NCI-H128 (cell line): Measurements from ENCODE around the gene TTC3.

Experiments used
- DNase-seq: peaks from one replicate; lab custom pipeline; 2025; ENCODE audit not compliant: unreplicated experiment; lab: John Stamatoyannopoulos, UW

Gene TTC3

DNA sequence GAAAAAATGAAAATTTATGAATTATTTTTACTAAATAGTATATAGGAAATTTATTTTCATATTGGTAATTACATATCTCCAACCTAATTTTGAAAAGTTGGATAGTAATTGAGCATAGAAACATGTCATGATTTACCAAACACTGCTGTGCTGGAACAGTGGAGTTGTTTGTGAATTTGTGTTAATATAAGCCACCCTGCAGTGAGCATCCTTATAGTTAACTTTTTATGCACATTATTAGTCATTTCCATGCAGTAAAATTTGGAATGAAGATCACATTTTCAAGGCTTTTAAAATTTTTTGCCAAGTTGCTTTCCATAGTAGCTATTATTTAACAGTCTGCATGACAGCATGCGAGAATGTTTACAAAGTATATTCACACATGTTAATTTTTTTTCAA, 115.8 kb downstream of the TTC3 start:
- no peak for DNase-seq

DNA sequence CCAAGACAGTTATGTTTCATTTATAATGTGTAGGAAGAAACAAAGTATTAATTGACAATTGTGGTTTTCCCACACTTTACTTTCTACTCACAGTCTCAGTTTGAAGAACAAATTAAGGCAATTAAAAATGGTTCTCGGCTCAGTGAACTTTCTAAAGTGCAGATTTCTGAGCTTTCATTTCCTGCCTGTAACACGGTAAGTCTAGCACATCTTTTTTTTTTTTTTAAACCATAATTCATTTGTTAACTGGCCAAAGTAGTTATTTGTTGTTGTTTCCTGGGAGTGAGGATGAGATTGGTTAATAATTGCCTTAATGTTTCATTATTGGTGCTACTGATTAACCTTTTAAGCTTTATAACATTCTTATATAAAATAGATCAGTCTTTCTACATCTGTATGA, 119.0 kb downstream of the TTC3 start:
- no peak for DNase-seq

- no peak for DNase-seq
Measured at GRCh38 chr21:37193006-37193405, 120.0 kb downstream of the TTC3 start.

- DNase-seq: no peak
Measured at GRCh38 chr21:37193676-37194075, 120.6 kb downstream of the TTC3 start.

GRCh38 chr21:37195059-37195458, 122.0 kb downstream of the TTC3 start:
- no peak for DNase-seq

DNA sequence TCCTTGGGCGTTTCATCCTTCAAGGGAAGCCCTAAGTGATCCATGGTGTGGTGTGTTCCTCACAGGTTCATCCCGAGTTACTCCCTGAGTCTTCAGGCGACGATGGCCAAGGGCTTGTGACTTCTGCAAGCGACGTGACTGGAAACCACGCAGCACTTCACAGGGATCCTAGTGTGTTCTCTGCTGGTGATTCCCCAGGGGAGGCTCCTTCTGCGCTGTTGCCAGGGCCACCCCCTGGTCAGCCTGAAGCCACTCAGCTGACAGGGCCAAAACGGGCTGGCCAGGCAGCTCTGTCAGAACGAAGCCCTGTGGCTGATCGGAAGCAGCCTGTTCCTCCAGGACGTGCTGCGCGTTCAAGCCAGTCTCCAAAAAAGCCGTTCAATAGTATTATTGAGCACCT, 122.6 kb downstream of the TTC3 start:
- no peak for DNase-seq

GRCh38 chr21:37196847-37197246, 123.8 kb downstream of the TTC3 start:
- no peak for DNase-seq

GRCh38 chr21:37197746-37198145, 124.7 kb downstream of the TTC3 start:
- no peak for DNase-seq

DNA sequence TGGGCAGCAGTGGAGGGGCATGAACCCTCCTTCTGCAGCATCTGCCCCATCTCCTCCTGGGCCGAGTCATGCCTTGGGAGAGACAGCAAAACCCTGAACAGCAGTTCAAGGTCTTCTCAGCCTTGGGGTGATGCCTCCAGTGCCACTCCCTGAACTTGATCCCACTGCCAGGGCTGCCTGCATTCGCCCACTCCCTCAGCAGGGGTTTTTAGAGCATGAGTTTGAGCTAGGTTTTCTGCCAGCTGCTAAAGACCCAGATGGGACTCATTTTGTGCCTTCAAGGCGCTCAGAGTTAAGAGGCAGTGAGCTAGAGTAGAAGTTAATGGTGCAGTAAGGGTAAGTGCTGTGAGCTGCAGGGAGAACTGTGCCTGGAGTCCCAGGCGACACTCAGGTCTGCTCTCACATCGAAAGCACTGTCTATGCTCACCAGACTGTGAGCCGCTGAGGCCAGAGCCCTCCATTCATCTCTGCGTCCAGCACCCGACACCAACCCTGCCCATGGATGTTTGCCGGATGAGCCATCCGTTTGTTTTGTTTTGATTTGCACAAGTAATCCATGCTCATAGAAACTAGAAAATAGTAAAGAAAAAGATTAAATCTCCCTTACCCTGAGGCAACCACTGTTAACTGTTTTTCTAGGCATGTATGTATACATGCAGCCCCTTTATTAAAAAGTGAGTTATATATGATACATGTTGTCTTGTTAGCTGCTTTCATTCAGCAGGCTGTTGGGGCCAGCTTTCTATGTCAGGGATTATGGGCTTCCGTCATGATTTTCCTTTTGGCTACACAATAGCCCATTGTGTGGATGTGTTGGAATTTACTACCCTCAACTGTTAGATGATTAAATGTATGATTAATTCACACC, 126.2 kb downstream of the TTC3 start:
- no peak for DNase-seq

DNA sequence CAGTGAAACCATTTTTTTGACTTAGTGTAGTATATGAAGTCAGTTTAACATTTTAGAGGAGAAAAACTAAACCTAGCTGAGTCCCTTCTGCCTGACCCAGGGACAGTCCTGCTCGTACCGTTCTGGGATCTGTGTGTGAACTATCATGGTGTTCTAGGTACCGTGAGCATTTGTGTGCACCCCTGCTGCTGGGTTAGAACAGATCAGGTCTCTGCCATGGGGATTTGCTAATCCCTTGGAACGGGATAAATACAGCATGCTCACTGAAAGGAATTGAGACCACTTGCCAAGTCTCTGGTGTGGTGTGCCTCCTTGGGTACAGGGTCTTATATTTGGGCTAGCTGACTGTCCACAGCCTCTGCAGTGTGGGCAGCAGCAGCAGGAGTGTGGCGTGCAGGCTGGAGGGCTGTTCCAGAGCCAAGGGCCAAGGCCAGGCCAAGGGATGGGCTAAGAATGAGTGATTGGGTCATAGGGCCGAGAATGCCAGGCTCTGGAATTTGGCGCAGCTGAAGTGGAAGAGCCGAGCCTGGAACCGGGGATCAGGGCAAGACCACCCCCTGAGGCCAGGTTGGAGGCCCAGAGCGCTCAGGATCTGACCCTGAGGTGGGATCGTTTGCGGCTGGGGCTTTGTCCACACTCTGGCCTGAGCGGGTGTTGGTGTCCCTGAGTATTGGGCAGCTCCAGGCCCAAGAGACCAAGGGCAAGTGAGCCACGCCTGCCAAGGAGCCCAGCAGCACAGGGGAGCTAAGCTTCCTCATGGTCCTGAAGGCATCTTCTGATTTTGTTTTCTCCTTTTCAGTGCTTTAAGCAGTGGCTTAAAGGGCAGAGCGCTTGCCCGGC, 127.8 kb downstream of the TTC3 start:
- no peak for DNase-seq

- no peak for DNase-seq
Measured at GRCh38 chr21:37202221-37203110, 129.4 kb downstream of the TTC3 start.

- no peak for DNase-seq
Measured at GRCh38 chr21:37204580-37204979, 131.5 kb downstream of the TTC3 start.

DNA sequence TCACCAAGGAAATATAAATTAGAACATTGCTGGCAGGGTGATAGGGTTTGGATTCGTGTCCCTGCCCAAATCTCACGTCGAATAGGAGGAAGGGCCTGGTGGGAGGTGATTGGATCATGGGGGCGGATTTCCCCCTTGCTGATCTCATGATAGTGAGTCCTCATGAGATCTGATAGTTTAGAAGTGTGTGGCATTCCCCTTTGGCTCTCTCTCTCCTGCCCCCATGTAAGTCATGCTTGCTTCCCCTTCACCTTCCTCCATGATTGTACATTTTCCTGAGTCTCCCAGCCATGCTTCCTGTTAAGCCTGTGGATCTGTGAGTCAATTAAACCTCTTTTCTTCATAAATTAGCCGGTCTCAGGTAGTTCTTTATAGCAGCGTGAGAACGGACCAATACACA, 133.4 kb downstream of the TTC3 start:
- DNase-seq: no peak

GRCh38 chr21:37207441-37208009, 134.5 kb downstream of the TTC3 start:
- no peak for DNase-seq

DNA sequence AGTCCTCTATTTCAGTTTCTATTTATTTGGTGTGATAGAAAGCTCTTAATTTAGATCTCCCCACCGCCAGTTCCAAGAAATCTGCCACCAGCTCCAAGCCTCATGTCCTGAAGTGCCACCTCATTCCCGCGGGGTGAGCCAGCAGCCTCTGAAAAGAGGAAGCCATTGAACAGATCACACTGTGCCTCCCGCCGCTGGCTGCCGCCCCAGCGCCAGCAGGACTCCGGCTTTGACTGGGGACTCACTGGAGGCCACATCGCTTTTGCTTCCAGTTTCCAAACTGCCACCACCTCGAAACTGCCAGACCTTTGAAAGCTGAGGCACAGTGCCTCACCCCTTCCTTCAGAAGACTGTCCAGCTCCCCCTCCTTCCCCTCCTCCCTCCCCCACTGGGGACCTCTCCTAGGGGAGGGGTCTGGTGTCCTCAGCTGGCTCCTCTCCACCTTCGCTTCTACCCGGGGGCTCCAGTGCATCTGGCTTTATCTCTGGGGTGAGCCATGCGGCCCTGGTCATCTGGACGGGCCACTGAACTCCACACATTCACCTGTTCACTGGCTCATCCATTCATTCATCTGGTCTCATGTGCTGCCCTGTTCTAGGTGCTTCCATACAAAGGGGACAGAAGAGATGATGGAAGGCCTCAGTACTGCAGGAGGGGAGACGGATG, 135.1 kb downstream of the TTC3 start:
- no peak for DNase-seq

- DNase-seq: no peak
Measured at GRCh38 chr21:37208741-37209225, 135.7 kb downstream of the TTC3 start.

- DNase-seq: no peak
Measured at GRCh38 chr21:37210130-37210529, 137.1 kb downstream of the TTC3 start.

- DNase-seq: no peak
Measured at GRCh38 chr21:37210799-37211198, 137.7 kb downstream of the TTC3 start.

GRCh38 chr21:37214952-37215351, 141.9 kb downstream of the TTC3 start:
- DNase-seq: no peak

GRCh38 chr21:37219761-37220432, 146.8 kb downstream of the TTC3 start:
- no peak for DNase-seq
